ENCODE results near the gene SAMD11.
"Not testable (repeated sequence)": the region's sequence is repeated elsewhere in the genome, so short reads cannot be mapped to it uniquely, and the experiment has no call there.

SAMD11 gene

GRCh38 chr1:966135-966703 lies 42.5 kb downstream of the SAMD11 start, which contains the start of gene PLEKHN1:
TSS of gene PLEKHN1 (plus strand) at chr1:966482. CDS start at chr1:966532, 50 bp downstream.
- peak; percentile 25 for DNase-seq

DNA sequence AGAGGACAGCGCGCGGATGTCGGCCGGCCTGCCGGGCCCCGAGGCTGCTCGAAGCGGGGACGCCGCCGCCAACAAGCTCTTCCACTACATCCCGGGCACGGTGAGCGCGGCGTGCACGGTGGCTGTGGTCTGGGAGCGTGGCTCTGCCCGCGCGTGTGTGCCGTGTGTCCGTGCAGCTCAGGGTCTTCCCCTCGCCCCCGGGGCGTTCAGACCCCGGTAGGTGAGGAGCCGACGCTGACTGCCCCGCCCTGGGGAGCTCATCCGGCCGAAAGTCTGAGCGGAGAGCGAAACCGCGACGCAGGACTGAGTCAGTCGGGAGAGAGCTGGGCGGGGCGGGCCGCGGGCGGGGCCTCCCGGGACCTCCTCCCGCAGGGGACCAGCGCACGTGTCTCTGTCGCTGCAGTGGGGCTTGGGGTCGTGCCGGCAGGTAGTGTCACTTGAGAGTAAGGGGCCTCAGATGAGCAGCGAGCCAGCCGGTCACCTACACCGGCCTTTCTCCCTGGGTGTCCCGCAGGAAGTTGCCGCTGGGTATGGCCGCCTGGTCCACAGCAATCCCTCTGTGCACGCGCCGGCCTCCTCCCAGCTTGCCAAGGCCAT lies 43.1 kb downstream of the SAMD11 start:
- DNase-seq: peak; percentile 78

GRCh38 chr1:967466-968343 lies 44.0 kb downstream of the SAMD11 start:
- DNase-seq: no peak

- no peak for DNase-seq
Measured at GRCh38 chr1:969260-969855, 45.6 kb downstream of the SAMD11 start.

DNA sequence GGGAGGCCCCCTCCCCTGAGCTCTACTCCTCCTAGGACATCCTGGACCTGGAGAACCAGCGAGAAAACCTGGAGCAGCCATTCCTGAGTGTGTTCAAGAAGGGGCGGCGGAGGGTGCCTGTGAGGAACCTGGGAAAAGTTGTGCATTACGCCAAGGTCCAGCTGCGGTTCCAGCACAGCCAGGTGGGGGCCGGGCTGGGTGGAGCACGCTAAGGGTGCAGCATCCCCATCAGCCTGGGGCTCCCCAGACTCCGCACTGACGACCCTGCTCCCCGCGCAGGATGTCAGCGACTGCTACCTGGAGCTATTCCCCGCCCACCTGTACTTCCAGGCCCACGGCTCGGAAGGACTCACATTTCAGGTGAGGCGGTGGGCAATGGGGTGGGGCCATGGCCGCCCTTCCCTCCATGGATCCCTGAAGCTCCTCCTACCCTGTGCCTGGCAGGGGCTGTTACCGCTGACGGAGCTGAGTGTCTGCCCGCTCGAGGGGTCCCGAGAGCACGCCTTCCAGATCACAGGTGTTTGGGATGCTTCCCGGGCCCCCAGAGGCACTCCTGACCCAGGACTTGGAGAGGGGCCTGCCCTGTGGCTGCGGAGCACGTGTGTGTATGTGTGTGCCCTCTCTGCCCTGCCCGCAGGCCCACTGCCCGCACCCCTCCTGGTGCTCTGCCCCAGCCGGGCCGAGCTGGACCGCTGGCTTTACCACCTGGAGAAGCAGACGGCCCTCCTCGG lies 46.7 kb downstream of the SAMD11 start:
- DNase-seq: no peak

GRCh38 chr1:970973-971730 lies 47.4 kb downstream of the SAMD11 start:
- no peak for DNase-seq

DNA sequence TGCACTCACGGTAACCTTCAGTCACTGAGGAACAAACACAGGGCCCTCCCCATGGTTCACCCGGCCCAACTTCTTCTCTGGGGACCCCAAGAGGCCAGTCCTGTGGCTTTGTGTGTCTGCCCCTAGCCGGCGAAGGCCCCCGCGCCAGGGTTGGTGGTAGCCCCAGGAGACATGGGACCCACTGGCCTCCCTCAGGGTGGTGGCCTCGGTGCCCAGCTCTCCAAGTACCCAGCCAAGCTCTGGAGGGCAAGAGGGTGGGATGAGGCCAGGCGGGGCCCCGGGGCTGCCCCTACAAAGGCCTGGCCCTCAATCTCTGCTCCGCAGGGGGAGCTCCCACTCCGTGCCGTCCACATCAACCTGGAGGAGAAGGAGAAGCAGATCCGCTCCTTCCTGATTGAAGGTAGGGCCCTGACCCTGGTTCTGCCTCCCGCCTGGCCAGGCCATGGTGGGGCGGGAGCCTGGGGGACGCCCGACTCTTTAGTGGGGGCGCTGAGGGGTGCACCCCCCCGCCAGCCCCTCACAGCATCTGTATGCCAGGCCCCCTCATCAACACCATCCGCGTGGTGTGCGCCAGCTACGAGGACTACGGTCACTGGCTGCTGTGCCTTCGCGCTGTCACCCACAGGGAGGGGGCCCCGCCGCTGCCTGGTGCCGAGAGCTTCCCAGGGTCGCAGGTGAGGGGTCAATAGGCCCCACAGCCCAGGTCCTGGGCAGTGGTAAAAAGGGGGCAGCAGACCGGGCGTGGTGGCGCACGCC lies 48.2 kb downstream of the SAMD11 start:
- no peak for DNase-seq

DNA sequence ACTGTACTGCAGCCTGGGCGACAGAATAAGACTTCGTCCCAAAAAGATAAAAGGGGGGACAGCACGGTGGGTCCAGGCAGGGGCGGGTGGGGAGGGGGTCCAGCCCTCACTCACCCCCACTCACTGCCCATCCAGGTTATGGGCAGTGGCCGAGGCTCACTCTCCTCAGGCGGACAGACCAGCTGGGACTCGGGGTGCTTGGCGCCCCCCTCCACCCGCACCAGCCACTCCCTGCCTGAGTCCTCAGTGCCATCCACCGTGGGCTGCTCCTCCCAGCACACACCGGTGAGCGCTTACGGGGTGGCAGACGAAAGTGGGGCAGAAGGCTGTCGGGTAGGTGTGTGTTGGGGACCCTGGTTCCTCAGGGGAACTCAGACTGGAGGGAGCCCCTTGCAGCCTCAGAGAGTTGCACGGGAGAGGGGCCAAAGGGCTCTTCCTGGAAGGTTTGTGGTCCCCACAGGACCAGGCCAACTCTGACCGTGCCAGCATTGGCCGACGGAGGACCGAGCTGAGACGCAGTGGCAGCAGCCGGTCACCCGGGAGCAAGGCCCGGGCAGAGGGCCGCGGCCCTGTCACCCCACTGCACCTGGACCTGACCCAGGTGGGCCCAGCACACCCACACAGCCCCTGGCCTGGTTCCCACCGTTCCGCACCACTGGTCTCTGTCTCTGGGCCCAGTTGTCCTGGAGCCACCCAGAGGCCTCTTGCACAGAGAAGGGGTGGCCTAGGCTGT lies 49.2 kb downstream of the SAMD11 start:
- no peak for DNase-seq

DNA sequence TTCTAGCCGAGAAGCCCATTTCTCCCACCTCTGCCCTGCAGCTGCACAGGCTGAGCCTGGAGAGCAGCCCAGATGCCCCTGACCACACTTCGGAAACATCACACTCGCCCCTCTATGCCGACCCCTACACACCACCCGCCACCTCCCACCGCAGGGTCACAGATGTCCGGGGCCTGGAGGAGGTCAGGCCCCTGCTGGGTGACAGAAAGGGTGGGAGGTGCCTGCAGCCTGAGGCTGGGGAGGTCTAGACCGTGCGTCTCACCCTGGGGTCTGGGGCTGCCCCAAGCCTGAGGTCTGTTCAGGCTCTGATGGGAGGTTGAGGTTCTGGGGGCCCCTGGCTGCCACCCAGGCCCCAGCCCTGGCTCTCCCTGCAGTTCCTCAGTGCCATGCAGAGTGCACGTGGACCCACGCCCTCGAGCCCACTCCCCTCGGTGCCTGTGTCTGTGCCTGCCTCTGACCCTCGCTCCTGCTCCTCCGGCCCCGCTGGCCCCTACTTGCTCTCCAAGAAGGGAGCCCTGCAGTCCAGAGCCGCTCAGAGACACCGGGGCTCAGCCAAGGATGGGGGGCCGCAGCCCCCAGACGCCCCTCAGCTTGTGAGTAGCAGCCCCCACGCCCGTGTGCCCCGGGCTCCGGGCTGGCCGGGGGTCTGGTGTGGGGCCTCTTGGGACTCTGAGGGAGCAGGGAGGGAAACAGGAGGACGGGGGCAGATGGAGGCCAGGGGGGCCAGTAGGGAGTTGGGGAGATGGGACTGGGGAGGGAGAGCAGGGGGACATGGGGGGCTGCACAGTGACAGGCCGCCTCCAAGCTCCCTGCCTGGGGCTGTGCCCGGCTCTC lies 50.0 kb downstream of the SAMD11 start:
- no peak for DNase-seq

DNA sequence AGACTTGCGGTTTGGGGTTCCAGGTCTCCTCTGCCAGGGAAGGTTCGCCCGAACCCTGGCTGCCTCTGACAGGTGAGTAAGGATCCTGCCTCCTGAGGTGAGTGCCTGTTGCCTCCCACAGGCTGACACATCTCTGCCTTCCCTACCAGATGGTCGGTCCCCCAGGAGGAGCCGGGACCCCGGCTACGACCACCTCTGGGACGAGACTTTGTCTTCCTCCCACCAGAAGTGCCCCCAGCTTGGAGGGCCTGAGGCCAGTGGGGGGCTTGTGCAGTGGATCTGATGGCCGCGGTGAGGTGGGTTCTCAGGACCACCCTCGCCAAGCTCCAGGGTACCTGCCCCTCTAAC lies 50.5 kb downstream of the SAMD11 start:
- no peak for DNase-seq

DNA sequence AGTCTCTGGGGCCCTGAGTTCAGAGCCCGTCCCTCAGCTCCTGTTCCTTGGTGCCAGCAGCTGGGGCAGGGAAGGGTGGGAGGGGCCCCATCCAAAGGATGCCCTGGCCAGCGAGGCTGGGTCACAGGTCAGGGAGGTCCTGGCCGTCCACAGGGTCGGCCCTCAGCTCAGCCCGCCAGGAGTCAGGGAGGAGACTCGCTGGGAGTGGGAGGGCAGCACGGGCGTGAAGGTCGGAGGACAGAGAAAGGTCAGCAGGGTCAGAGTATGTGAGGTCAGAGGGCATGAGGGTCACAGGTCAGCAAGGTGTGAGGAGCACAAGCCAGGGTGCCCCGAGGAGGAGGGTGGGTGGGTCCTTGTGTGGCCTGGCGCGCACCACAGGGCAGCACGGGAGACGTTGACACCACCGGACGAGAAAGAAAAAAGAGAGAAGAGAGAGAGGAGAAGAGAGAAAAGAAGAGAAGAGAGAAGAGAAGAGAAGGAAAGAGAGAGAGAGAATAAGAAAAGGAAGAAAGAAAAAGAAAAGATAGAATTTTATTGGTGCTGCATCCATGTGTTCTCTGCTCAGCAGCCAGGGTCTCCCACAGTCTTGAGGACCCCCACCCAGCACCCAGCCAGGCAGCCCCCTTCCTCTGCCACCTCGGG lies 51.1 kb downstream of the SAMD11 start:
- DNase-seq: no peak

- no peak for DNase-seq
Measured at GRCh38 chr1:975365-975764, 51.6 kb downstream of the SAMD11 start.

- peak; percentile 57 for DNase-seq
Measured at GRCh38 chr1:975896-976683, 52.4 kb downstream of the SAMD11 start.

DNA sequence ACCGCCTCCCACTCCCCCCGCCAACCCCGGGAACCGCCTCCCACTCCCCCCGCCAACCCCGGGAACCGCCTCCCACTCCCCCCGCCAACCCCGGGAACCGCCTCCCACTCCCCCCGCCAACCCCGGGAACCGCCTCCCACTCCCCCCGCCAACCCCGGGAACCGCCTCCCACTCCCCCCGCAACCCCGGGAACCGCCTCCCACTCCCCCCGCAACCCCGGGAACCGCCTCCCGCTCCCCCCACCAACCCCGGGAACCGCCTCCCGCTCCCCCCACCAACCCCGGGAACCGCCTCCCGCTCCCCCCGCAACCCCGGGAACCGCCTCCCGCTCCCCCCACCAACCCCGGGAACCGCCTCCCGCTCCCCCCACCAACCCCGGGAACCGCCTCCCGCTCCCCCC lies 53.1 kb downstream of the SAMD11 start:
- not testable (repeated sequence) for DNase-seq

GRCh38 chr1:978069-978834 lies 54.5 kb downstream of the SAMD11 start:
- DNase-seq: no peak

GRCh38 chr1:978835-979743 lies 55.4 kb downstream of the SAMD11 start:
- no peak for DNase-seq

DNA sequence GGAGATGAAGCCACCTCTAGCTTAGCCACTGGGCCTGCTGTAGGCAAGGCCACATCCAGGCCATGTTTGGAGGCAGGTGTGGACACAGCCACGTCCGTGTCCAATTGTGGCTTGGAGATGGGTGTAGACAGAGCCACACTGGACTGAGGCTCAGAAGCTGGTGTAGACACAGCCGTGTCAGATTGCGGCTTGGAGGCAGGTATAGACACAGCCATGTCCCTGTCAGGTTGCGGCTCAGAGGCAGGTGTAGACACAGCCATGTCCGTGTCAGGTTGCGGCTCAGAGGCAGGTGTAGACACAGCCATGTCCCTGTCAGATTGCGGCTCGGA lies 56.0 kb downstream of the SAMD11 start:
- DNase-seq: no peak

All from CD4-positive, alpha-beta T cell treated with Interleukin-4 for 4 hours (primary cell).